ENCODE data around the gene BTBD1.
A peak's percentile ranks its signal among the peaks of the same experiment; 100 is the strongest.

The BTBD1 gene

GRCh38 chr15:82985688-82986441, 81.2 kb downstream of the BTBD1 start, which contains the start of gene RAMAC:
RAMAC (plus strand) TSS chr15:82986210; CDS start chr15:82989019, 2,809 bp downstream.
- peak; percentile 94 for DNase-seq

GRCh38 chr15:82980981-82981380, 86.1 kb downstream of the BTBD1 start:
- DNase-seq = no peak

GRCh38 chr15:82979726-82980125, 87.3 kb downstream of the BTBD1 start:
- no peak for DNase-seq

GRCh38 chr15:82978438-82978837, 88.6 kb downstream of the BTBD1 start:
- DNase-seq = no peak

GRCh38 chr15:82977076-82977475, 90.0 kb downstream of the BTBD1 start:
- DNase-seq = no peak

- no peak for DNase-seq
Measured at GRCh38 chr15:82972990-82973389, 94.1 kb downstream of the BTBD1 start.

GRCh38 chr15:82971218-82971984, 95.7 kb downstream of the BTBD1 start:
- DNase-seq = no peak

- DNase-seq = no peak
Measured at GRCh38 chr15:82970696-82971095, 96.4 kb downstream of the BTBD1 start.

GRCh38 chr15:82970078-82970686, 96.9 kb downstream of the BTBD1 start:
- no peak for DNase-seq

GRCh38 chr15:82969353-82969752, 97.7 kb downstream of the BTBD1 start:
- DNase-seq = peak; percentile 43

GRCh38 chr15:82968066-82968465, 99.0 kb downstream of the BTBD1 start:
- peak; percentile 87 for DNase-seq

GRCh38 chr15:82966671-82967071, 100.4 kb downstream of the BTBD1 start:
- DNase-seq = peak; percentile 56

All from MV-4-11 (cell line).